ENCODE results near the gene SOD2.
"Not testable (repeated sequence)": the region's sequence is repeated elsewhere in the genome, so short reads cannot be mapped to it uniquely, and the experiment has no call there.

Gene SOD2

GRCh38 chr6:159693128-159693893, at the start of gene SOD2:
Gene SOD2 (minus strand): TSS chr6:159693241. CDS start chr6:159693167, 74 bp downstream.
- peak; percentile 49 for DNase-seq

GRCh38 chr6:159742165-159742564, 49.1 kb upstream of the SOD2 start:
- no peak for DNase-seq

GRCh38 chr6:159739341-159739740, 46.3 kb upstream of the SOD2 start:
- DNase-seq = no peak

GRCh38 chr6:159736908-159737307, 43.9 kb upstream of the SOD2 start:
- DNase-seq = no peak

GRCh38 chr6:159733395-159733794, 40.4 kb upstream of the SOD2 start:
- DNase-seq = not testable (repeated sequence)

GRCh38 chr6:159732550-159732949, 39.5 kb upstream of the SOD2 start:
- DNase-seq = not testable (repeated sequence)

GRCh38 chr6:159730332-159730676, 37.3 kb upstream of the SOD2 start:
- DNase-seq = no peak

GRCh38 chr6:159729598-159730331, 36.7 kb upstream of the SOD2 start:
- DNase-seq = no peak

GRCh38 chr6:159728531-159728964, 35.5 kb upstream of the SOD2 start:
- no peak for DNase-seq

- no peak for DNase-seq
These were observed 34.8 kb upstream of the SOD2 start for GRCh38 chr6:159727717-159728445.

- peak; percentile 84 for DNase-seq
These were observed 34.1 kb upstream of the SOD2 start, which contains the start of gene WTAP for GRCh38 chr6:159726918-159727716. Gene WTAP (plus strand): TSS chr6:159727506. CDS start chr6:159736266, 8,760 bp downstream.

- no peak for DNase-seq
These were observed 33.3 kb upstream of the SOD2 start for GRCh38 chr6:159726255-159726917.

GRCh38 chr6:159725208-159725607, 32.2 kb upstream of the SOD2 start:
- not testable (repeated sequence) for DNase-seq

GRCh38 chr6:159724778-159725177, 31.7 kb upstream of the SOD2 start:
- no peak for DNase-seq

GRCh38 chr6:159723259-159723658, 30.2 kb upstream of the SOD2 start:
- DNase-seq = no peak

GRCh38 chr6:159722655-159723054, 29.6 kb upstream of the SOD2 start:
- no peak for DNase-seq

- not testable (repeated sequence) for DNase-seq
These were observed 28.9 kb upstream of the SOD2 start for GRCh38 chr6:159721981-159722380.

GRCh38 chr6:159720708-159721107, 27.7 kb upstream of the SOD2 start:
- DNase-seq = no peak

- DNase-seq = no peak
These were observed 26.2 kb upstream of the SOD2 start for GRCh38 chr6:159719287-159719686.

- no peak for DNase-seq
These were observed 25.6 kb upstream of the SOD2 start for GRCh38 chr6:159718634-159719033.

- DNase-seq = peak; percentile 14
These were observed 23.4 kb upstream of the SOD2 start for GRCh38 chr6:159716247-159717096.
